ENCODE measurements around the gene ETFB.

DNA sequence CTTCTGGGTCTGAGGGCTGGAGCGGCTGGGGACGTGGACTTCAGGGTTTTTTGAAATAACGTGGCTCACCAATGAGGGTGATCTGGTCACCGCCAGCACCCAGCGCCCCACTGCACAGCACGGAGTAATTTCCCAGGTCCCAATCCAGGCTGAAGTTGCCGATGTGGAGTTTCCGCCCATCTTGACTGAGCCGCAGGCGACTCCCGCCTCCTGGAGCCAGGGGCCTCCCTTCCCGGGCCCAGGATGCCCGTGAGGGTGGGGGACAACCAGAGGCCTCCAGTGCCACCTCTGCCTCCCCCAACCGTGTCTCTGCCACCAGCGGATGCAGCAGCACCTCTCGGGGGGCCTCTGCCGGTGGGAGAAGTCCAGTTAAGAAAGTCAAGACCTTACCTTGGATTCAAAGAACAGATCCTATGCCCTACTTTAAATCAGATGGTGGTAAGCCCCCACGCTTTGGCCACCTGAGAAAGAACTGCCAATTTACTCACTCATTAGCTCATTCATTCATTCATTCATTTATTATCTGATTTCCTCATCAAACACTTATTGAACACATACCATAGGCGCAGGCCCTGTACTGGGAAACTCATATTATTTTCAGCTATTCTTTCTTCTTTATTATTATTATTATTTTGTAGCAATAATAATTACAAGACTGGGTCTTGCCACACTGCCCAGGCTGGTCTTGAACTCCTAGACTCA lies 28.2 kb downstream of the ETFB start:
- TF ChIP-seq, protein P1, sequence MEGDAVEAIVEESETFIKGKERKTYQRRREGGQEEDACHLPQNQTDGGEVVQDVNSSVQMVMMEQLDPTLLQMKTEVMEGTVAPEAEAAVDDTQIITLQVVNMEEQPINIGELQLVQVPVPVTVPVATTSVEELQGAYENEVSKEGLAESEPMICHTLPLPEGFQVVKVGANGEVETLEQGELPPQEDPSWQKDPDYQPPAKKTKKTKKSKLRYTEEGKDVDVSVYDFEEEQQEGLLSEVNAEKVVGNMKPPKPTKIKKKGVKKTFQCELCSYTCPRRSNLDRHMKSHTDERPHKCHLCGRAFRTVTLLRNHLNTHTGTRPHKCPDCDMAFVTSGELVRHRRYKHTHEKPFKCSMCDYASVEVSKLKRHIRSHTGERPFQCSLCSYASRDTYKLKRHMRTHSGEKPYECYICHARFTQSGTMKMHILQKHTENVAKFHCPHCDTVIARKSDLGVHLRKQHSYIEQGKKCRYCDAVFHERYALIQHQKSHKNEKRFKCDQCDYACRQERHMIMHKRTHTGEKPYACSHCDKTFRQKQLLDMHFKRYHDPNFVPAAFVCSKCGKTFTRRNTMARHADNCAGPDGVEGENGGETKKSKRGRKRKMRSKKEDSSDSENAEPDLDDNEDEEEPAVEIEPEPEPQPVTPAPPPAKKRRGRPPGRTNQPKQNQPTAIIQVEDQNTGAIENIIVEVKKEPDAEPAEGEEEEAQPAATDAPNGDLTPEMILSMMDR (IDR thresholded peaks at IDR 0.05; ENCODE audit: low read depth, low read length, poor library complexity, severe bottlenecking), result no peak
- no peak for TF ChIP-seq EZH2phosphoT487 (IDR thresholded peaks at IDR 0.05; ENCODE audit: borderline replicate concordance, low read length)
